Hematopoietic multipotent progenitor cell treated with erythropoietin and hydrocortisone succinate and interleukin-3 and kit ligand, for 8 days (in vitro differentiated cells): ENCODE measurements around the gene SH3RF3.
"Not testable (repeated sequence)": the region's sequence is repeated elsewhere in the genome, so short reads cannot be mapped to it uniquely, and the experiment has no call there.

Source experiments
- DNase-seq: peaks from one replicate; pipeline ENCODE4 v3.0.0-alpha.2; 2015

Gene SH3RF3

GRCh38 chr2:109517118-109517889, 388.3 kb downstream of the SH3RF3 start:
- no peak for DNase-seq

GRCh38 chr2:109519513-109519912, 390.5 kb downstream of the SH3RF3 start:
- DNase-seq: no peak

- no peak for DNase-seq
Measured at GRCh38 chr2:109521233-109522062, 392.4 kb downstream of the SH3RF3 start.

GRCh38 chr2:109522063-109522374, 393.0 kb downstream of the SH3RF3 start:
- no peak for DNase-seq

- DNase-seq: no peak
Measured at GRCh38 chr2:109523121-109523520, 394.1 kb downstream of the SH3RF3 start.

GRCh38 chr2:109523536-109524361, 394.7 kb downstream of the SH3RF3 start:
- DNase-seq: no peak

- DNase-seq: no peak
Measured at GRCh38 chr2:109525836-109526235, 396.8 kb downstream of the SH3RF3 start.

- no peak for DNase-seq
Measured at GRCh38 chr2:109526442-109526970, 397.5 kb downstream of the SH3RF3 start.

GRCh38 chr2:109527079-109527478, 398.1 kb downstream of the SH3RF3 start:
- no peak for DNase-seq

GRCh38 chr2:109527846-109528705, 399.1 kb downstream of the SH3RF3 start:
- DNase-seq: no peak

- DNase-seq: no peak
Measured at GRCh38 chr2:109528811-109529501, 400.0 kb downstream of the SH3RF3 start.

GRCh38 chr2:109529532-109530449, 400.8 kb downstream of the SH3RF3 start:
- no peak for DNase-seq

GRCh38 chr2:109530712-109531111, 401.7 kb downstream of the SH3RF3 start:
- DNase-seq: no peak

- no peak for DNase-seq
Measured at GRCh38 chr2:109531221-109531620, 402.2 kb downstream of the SH3RF3 start.

- no peak for DNase-seq
Measured at GRCh38 chr2:109531896-109532727, 403.1 kb downstream of the SH3RF3 start.

GRCh38 chr2:109532728-109533076, 403.7 kb downstream of the SH3RF3 start:
- DNase-seq: no peak

- DNase-seq: no peak
Measured at GRCh38 chr2:109533823-109534222, 404.8 kb downstream of the SH3RF3 start.

- no peak for DNase-seq
Measured at GRCh38 chr2:109535217-109535946, 406.4 kb downstream of the SH3RF3 start.

- not testable (repeated sequence) for DNase-seq
Measured at GRCh38 chr2:109536556-109536955, 407.6 kb downstream of the SH3RF3 start.
